Measurements from ENCODE around the gene ZGPAT. TPM values are rescaled to one million over a fixed set of nuclear protein-coding genes. Genes with fewer than 3 reads are reported as not detected.
A peak's percentile ranks its signal among the peaks of the same experiment; 100 is the strongest.

Gene ZGPAT
- total and polyA plus RNA-seq, 2 of the 13 experiments (the other 11 are each of a cell fraction or from before 2014, with no cell fraction given), result 23.0 to 41.9 TPM

GRCh38 chr20:63707558-63708300 is at the start of gene ZGPAT, which contains the start of gene ARFRP1 (continued):
- no peak; the same call in 1 of the 2 replicates for TF ChIP-seq AFF4 (CRISPR knock-in tag; IDR thresholded peaks at IDR 0.05)
- TF ChIP-seq IKZF5 (CRISPR knock-in tag; IDR thresholded peaks at IDR 0.05), result peak; percentile 90
- peak; percentile 98 for TF ChIP-seq ARNT2 (CRISPR knock-in tag; IDR thresholded peaks at IDR 0.05; ENCODE audit: low read depth)
- peak; percentile 95 for TF ChIP-seq SALL1 (CRISPR knock-in tag; IDR thresholded peaks at IDR 0.05)
- peak; percentile 75; the same call in 1 of the 2 replicates for TF ChIP-seq ZBTB3 (CRISPR knock-in tag; IDR thresholded peaks at IDR 0.05; ENCODE audit: borderline replicate concordance, low read depth)
- TF ChIP-seq ZXDC (CRISPR knock-in tag; IDR thresholded peaks at IDR 0.05), result 0 out of 2 replicates have a peak, but pooled peaks have one; percentile 82
- TF ChIP-seq ZKSCAN8 (CRISPR knock-in tag; IDR thresholded peaks at IDR 0.05; ENCODE audit: borderline replicate concordance), result peak; percentile 50; the same call in 1 of the 2 replicates
- no peak for TF ChIP-seq ZFP37 (CRISPR knock-in tag; IDR thresholded peaks at IDR 0.05; ENCODE audit: borderline replicate concordance)
- TF ChIP-seq TEAD3 (CRISPR knock-in tag; optimal IDR thresholded peaks at IDR 0.05; ENCODE audit: borderline replicate concordance), result peak; percentile 93
- TF ChIP-seq ZNF326 (CRISPR knock-in tag; IDR thresholded peaks at IDR 0.05; ENCODE audit: borderline replicate concordance), result peak; percentile 22; the same call in 1 of the 2 replicates
- no peak for TF ChIP-seq AHDC1 (CRISPR knock-in tag; IDR thresholded peaks at IDR 0.05; ENCODE audit: borderline replicate concordance)
- TF ChIP-seq NR2C2 (CRISPR knock-in tag; IDR thresholded peaks at IDR 0.05; ENCODE audit: borderline replicate concordance), result peak; percentile 100
- TF ChIP-seq PAWR (CRISPR knock-in tag; IDR thresholded peaks at IDR 0.05; ENCODE audit: borderline replicate concordance), result no peak; the same call in 1 of the 2 replicates
- TF ChIP-seq ESRRA (CRISPR knock-in tag; IDR thresholded peaks at IDR 0.05; ENCODE audit: low read depth), result peak; percentile 96
